AG04450 (cell line): ENCODE data around the gene EFNA1. TPM values are rescaled to one million over a fixed set of nuclear protein-coding genes. Genes with fewer than 3 reads are reported as not detected.
"Not testable (repeated sequence)": the region's sequence is repeated elsewhere in the genome, so short reads cannot be mapped to it uniquely, and the experiment has no call there.

ENCODE experiments used
- CTCF ChIA-PET: fragments of 300-600, 350-600 bp; formaldehyde crosslinking; extraction: SDS; loops from one replicate; lab custom pipeline; 2022; ENCODE audit warnings: antibody characterized with exemption, inconsistent platforms; lab: Charles Lee
- POLR2A ChIA-PET: fragments of 350-600 bp; formaldehyde crosslinking; extraction: SDS; loops from one replicate; lab custom pipeline; 2021; ENCODE audit warnings: antibody characterized with exemption, inconsistent platforms; lab: Yijun Ruan, JAX
- DNase-seq: peaks from one replicate; pipeline ENCODE4 v3.0.0-alpha.2; 2011; ENCODE audit warnings: low read depth, low spot score
- H3K27ac ChIP-seq: one replicate; pipeline ENCODE4 v1.5.1; 2012; ENCODE audit warnings: low read depth, low read length, control low read depth
- H3K27me3 ChIP-seq: one replicate; pipeline ENCODE4 v1.6.0; 2012; ENCODE audit warnings: low read length; ENCODE audit not compliant: control insufficient read depth, insufficient read depth
- H3K4me3 ChIP-seq: 2 replicates; pipeline ENCODE4 v1.5.1; 2011; ENCODE audit warnings: mild to moderate bottlenecking, low read depth, low read length, control low read depth
- H3K9me3 ChIP-seq: 2 replicates; pipeline ENCODE4 v1.5.1; 2012; ENCODE audit warnings: low read length; ENCODE audit not compliant: control insufficient read depth, insufficient read depth
- polyA plus RNA-seq: library from polyadenylated mRNA; depleted of rRNA; stranded (reverse); fragments of >200 nt; gene quantifications from 2 replicates; pipeline ENCODE4 v1.2.3, GENCODE V29; 2011
- TF ChIP-seq, protein P1 (sequence below): IDR thresholded peaks from 2 replicates; pipeline ENCODE4 v1.5.1; 2011; ENCODE audit warnings: low read depth, low read length, control low read depth, inconsistent platforms

The EFNA1 gene
- polyA plus RNA-seq, 1 experiment = 1.4 TPM

- no peak overlapping the region for H3K27ac ChIP-seq
- peak; percentile 54 for DNase-seq
- TF ChIP-seq, protein P1, sequence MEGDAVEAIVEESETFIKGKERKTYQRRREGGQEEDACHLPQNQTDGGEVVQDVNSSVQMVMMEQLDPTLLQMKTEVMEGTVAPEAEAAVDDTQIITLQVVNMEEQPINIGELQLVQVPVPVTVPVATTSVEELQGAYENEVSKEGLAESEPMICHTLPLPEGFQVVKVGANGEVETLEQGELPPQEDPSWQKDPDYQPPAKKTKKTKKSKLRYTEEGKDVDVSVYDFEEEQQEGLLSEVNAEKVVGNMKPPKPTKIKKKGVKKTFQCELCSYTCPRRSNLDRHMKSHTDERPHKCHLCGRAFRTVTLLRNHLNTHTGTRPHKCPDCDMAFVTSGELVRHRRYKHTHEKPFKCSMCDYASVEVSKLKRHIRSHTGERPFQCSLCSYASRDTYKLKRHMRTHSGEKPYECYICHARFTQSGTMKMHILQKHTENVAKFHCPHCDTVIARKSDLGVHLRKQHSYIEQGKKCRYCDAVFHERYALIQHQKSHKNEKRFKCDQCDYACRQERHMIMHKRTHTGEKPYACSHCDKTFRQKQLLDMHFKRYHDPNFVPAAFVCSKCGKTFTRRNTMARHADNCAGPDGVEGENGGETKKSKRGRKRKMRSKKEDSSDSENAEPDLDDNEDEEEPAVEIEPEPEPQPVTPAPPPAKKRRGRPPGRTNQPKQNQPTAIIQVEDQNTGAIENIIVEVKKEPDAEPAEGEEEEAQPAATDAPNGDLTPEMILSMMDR = peak; percentile 89
- H3K9me3 ChIP-seq = no peaks in the 10 kb centered on the region
- no peak overlapping the region for H3K4me3 ChIP-seq
- CTCF ChIA-PET = interaction anchor here (0.5 to 12.4 kb wide), 16 partner anchors 11 to 224 kb away, joined by 3 to 317 read pairs (median 6); partner anchors contain the start of gene DPM3
- H3K27me3 ChIP-seq = no peaks in the 10 kb centered on the region
- POLR2A ChIA-PET = interaction anchor here (1.5 kb wide), 1 partner anchor 76 kb away, joined by 7 read pairs; no protein-coding TSS in a partner anchor
Observed at GRCh38 chr1:155167166-155168104, 39.8 kb downstream of the EFNA1 start.

DNA sequence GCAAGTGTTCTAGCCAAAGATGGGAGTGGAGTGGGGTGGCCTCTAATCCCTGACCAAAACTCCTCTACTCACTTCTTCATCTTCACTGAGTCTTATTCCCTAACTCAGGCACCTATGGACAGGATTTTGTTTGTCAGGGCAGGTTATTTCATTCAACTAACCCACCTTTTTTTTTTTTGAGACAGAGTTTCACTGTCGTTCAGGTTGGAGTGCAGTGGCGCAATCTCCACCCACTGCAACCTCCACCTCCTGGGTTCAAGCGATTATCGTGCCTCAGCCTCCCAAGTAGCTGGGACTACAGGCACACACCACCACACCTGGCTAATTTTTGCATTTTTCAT lies 40.4 kb downstream of the EFNA1 start:
- ChIA-PET CTCF (interaction anchor here (0.6 to 12.4 kb wide), 16 partner anchors 11 to 1661 kb away, joined by 3 to 317 read pairs (median 5); no protein-coding TSS in a partner anchor), POLR2A (interaction anchor here (1.5 kb wide), 1 partner anchor 77 kb away, joined by 7 read pairs; no protein-coding TSS in a partner anchor)
- not testable (repeated sequence) for DNase-seq, H3K9me3 ChIP-seq, H3K27me3 ChIP-seq, H3K27ac ChIP-seq, H3K4me3 ChIP-seq

- no peak for DNase-seq
- TF ChIP-seq, protein P1 = no peak
- H3K9me3 ChIP-seq = no peaks in the 10 kb centered on the region; the same call in 1 of the 2 replicates
- no peak overlapping the region for H3K4me3 ChIP-seq
- POLR2A ChIA-PET = interaction anchor here (1.5 kb wide), 1 partner anchor 77 kb away, joined by 7 read pairs; no protein-coding TSS in a partner anchor
- no peaks in the 10 kb centered on the region for H3K27me3 ChIP-seq
- no peak overlapping the region for H3K27ac ChIP-seq
- CTCF ChIA-PET = interaction anchor here (0.6 to 12.4 kb wide), 19 partner anchors 8 to 1660 kb away, joined by 3 to 317 read pairs (median 4); no protein-coding TSS in a partner anchor
Observed at GRCh38 chr1:155168456-155169210, 41.0 kb downstream of the EFNA1 start.

DNA sequence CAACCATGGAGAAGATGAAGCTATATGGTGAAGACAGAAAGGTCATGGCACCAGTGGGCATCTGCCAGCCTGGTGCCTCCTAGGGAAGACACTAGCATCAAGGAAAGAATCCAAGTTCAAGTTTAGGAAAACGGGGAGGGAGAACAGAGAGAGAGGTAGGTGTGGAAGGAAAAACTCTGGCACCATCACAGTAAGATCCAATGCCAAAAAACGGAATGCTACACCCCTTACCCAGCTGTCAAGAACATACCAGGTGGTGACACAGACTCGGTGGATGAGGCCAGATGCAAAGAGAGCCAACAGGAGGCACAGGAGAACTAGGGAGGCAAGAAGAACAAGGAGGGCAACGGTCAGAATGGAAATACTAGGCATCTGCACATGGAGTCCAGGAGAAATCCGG lies 41.9 kb downstream of the EFNA1 start:
- POLR2A ChIA-PET = interaction anchor here (0.5 kb wide), 1 partner anchor 25 kb away, joined by 5 read pairs; no protein-coding TSS in a partner anchor
- CTCF ChIA-PET = interaction anchor here (0.7 to 12.4 kb wide), 10 partner anchors 9 to 173 kb away, joined by 3 to 317 read pairs (median 6); partner anchors contain the start of gene EFNA4
- Histone ChIP-seq H3K9me3 (no peaks in the 10 kb centered on the region; the same call in 1 of the 2 replicates), H3K4me3 (no peak overlapping the region), H3K27ac (no peak overlapping the region), H3K27me3 (no peaks in the 10 kb centered on the region)
- TF ChIP-seq, protein P1 = no peak
- DNase-seq = no peak
